ENCODE results near the gene PLEK2. TPM values are rescaled to one million over a fixed set of nuclear protein-coding genes. Genes with fewer than 3 reads are reported as not detected.

The PLEK2 gene
- total RNA-seq, 1 experiment from 2014 or later, result 1.3 TPM

DNA sequence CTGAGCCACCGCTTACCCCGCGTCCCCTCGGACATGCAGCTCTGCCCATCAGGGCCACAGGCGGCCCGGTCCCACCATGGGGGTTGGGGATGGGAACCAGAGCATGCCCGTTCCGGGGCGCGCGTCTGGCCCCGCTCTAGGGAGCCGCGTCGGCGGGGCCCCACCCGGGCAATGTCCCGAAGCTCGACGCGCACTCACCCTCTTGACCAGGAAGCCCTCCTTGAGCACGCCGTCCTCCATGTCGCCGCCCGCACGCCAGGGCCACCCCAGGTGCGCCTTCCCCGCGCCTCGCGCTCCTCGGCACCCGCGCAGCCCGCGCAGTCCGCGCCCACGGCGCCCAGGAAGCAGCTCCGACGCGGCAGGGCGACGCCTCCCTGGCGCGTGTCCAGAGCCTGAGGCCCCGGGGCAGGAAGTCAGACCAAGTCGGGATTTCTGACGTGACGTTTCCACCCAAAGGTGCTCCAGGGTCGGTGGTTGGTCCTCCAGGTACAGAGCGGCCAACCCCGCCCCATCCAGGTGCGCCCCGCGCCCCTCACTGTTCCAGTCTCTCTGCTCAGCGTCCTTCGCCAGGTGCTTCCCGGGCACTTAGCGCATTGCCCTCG, at the start of gene PLEK2 (continued):
- TF ChIP-seq CBFB (CRISPR knock-in tag; IDR thresholded peaks at IDR 0.05; ENCODE audit: low read depth), result no peak
- 0 out of 2 replicates have a peak, but pooled peaks have one; percentile 15 for TF ChIP-seq ZNF232 (CRISPR knock-in tag; IDR thresholded peaks at IDR 0.05)
- TF ChIP-seq TEAD4 (CRISPR knock-in tag; IDR thresholded peaks at IDR 0.05), result no peak
- TF ChIP-seq, protein P1, sequence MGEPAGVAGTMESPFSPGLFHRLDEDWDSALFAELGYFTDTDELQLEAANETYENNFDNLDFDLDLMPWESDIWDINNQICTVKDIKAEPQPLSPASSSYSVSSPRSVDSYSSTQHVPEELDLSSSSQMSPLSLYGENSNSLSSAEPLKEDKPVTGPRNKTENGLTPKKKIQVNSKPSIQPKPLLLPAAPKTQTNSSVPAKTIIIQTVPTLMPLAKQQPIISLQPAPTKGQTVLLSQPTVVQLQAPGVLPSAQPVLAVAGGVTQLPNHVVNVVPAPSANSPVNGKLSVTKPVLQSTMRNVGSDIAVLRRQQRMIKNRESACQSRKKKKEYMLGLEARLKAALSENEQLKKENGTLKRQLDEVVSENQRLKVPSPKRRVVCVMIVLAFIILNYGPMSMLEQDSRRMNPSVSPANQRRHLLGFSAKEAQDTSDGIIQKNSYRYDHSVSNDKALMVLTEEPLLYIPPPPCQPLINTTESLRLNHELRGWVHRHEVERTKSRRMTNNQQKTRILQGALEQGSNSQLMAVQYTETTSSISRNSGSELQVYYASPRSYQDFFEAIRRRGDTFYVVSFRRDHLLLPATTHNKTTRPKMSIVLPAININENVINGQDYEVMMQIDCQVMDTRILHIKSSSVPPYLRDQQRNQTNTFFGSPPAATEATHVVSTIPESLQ (CRISPR knock-in tag; IDR thresholded peaks at IDR 0.05), result no peak
- TF ChIP-seq, protein P2, sequence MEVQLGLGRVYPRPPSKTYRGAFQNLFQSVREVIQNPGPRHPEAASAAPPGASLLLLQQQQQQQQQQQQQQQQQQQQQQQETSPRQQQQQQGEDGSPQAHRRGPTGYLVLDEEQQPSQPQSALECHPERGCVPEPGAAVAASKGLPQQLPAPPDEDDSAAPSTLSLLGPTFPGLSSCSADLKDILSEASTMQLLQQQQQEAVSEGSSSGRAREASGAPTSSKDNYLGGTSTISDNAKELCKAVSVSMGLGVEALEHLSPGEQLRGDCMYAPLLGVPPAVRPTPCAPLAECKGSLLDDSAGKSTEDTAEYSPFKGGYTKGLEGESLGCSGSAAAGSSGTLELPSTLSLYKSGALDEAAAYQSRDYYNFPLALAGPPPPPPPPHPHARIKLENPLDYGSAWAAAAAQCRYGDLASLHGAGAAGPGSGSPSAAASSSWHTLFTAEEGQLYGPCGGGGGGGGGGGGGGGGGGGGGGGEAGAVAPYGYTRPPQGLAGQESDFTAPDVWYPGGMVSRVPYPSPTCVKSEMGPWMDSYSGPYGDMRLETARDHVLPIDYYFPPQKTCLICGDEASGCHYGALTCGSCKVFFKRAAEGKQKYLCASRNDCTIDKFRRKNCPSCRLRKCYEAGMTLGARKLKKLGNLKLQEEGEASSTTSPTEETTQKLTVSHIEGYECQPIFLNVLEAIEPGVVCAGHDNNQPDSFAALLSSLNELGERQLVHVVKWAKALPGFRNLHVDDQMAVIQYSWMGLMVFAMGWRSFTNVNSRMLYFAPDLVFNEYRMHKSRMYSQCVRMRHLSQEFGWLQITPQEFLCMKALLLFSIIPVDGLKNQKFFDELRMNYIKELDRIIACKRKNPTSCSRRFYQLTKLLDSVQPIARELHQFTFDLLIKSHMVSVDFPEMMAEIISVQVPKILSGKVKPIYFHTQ (CRISPR knock-in tag; IDR thresholded peaks at IDR 0.05), result no peak
- no peak for TF ChIP-seq STAT6 (CRISPR knock-in tag; conservative IDR thresholded peaks at IDR 0.05; ENCODE audit: low read depth)
- no peak for TF ChIP-seq USF1 (CRISPR knock-in tag; IDR thresholded peaks at IDR 0.05)
- no peak for TF ChIP-seq GTF2I (CRISPR knock-in tag; conservative IDR thresholded peaks at IDR 0.05)
- TF ChIP-seq, protein P3, sequence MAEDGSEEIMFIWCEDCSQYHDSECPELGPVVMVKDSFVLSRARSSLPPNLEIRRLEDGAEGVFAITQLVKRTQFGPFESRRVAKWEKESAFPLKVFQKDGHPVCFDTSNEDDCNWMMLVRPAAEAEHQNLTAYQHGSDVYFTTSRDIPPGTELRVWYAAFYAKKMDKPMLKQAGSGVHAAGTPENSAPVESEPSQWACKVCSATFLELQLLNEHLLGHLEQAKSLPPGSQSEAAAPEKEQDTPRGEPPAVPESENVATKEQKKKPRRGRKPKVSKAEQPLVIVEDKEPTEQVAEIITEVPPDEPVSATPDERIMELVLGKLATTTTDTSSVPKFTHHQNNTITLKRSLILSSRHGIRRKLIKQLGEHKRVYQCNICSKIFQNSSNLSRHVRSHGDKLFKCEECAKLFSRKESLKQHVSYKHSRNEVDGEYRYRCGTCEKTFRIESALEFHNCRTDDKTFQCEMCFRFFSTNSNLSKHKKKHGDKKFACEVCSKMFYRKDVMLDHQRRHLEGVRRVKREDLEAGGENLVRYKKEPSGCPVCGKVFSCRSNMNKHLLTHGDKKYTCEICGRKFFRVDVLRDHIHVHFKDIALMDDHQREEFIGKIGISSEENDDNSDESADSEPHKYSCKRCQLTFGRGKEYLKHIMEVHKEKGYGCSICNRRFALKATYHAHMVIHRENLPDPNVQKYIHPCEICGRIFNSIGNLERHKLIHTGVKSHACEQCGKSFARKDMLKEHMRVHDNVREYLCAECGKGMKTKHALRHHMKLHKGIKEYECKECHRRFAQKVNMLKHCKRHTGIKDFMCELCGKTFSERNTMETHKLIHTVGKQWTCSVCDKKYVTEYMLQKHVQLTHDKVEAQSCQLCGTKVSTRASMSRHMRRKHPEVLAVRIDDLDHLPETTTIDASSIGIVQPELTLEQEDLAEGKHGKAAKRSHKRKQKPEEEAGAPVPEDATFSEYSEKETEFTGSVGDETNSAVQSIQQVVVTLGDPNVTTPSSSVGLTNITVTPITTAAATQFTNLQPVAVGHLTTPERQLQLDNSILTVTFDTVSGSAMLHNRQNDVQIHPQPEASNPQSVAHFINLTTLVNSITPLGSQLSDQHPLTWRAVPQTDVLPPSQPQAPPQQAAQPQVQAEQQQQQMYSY (CRISPR knock-in tag; IDR thresholded peaks at IDR 0.05), result no peak
- TF ChIP-seq, protein P4, sequence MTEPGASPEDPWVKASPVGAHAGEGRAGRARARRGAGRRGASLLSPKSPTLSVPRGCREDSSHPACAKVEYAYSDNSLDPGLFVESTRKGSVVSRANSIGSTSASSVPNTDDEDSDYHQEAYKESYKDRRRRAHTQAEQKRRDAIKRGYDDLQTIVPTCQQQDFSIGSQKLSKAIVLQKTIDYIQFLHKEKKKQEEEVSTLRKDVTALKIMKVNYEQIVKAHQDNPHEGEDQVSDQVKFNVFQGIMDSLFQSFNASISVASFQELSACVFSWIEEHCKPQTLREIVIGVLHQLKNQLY (CRISPR knock-in tag; IDR thresholded peaks at IDR 0.05), result no peak
- TF ChIP-seq CREB1 (CRISPR knock-in tag; IDR thresholded peaks at IDR 0.05), result no peak

- no peak for DNase-seq (ENCODE audit: low spot score)
- ATAC-seq, result no peak
- Mint-ChIP-seq H3K4me3 (no peak overlapping the region), H3K36me3 (no peaks in the 10 kb centered on the region), H3K4me1 (peaks cover 18% of the 10 kb centered on the region), H3K27me3 (ENCODE audit: low read depth) (peaks cover 10% of the 10 kb centered on the region; the same call in 1 of the 2 replicates), H3K27ac (no peak overlapping the region), H3K9me3 (peaks cover 5% of the 10 kb centered on the region)
- ChIA-PET CTCF (interaction anchor here (0.6 to 1.5 kb wide), 3 partner anchors 34 to 110 kb away, joined by 3 to 7 read pairs (median 3); no protein-coding TSS in a partner anchor), POLR2A (no interaction called here)
- no peak for TF ChIP-seq NR1H2 (CRISPR knock-in tag; IDR thresholded peaks at IDR 0.05)
- no peak for TF ChIP-seq PRRX2 (CRISPR knock-in tag; IDR thresholded peaks at IDR 0.05)
- TF ChIP-seq GTF2I (CRISPR knock-in tag; conservative IDR thresholded peaks at IDR 0.05), result no peak
- no peak for TF ChIP-seq ZNF317 (CRISPR knock-in tag; IDR thresholded peaks at IDR 0.05; ENCODE audit: borderline replicate concordance, low read depth)
- no peak for TF ChIP-seq NR2C2 (CRISPR knock-in tag; IDR thresholded peaks at IDR 0.05)
- TF ChIP-seq, protein P5, sequence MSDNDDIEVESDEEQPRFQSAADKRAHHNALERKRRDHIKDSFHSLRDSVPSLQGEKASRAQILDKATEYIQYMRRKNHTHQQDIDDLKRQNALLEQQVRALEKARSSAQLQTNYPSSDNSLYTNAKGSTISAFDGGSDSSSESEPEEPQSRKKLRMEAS (CRISPR knock-in tag; IDR thresholded peaks at IDR 0.05), result no peak
- no peak for TF ChIP-seq ZNF219 (CRISPR knock-in tag; IDR thresholded peaks at IDR 0.05; ENCODE audit: borderline replicate concordance)
- no peak for TF ChIP-seq TEAD4 (CRISPR knock-in tag; IDR thresholded peaks at IDR 0.05)
Observed at GRCh38 chr14:67461341-67461985, 49.5 kb upstream of the PLEK2 start.
